GM12891 (cell line): Measurements from ENCODE around the gene ADGRD2.

Experiments used
- PAX5 ChIP-seq: IDR thresholded peaks from 2 replicates; pipeline ENCODE4 v1.6.1; 2011; ENCODE audit warnings: low read length, moderate library complexity, mild to moderate bottlenecking; ENCODE audit not compliant: insufficient read depth, severe bottlenecking
- POLR2A ChIP-seq: IDR thresholded peaks from 2 replicates; pipeline ENCODE4 v1.6.1; 2011; ENCODE audit warnings: low read depth, low read length, control low read depth
- POLR2AphosphoS5 ChIP-seq: IDR thresholded peaks from 2 replicates; pipeline ENCODE4 v1.6.1; 2011; ENCODE audit warnings: low read depth, low read length, control low read depth
- POU2F2 ChIP-seq: IDR thresholded peaks from 2 replicates; pipeline ENCODE4 v1.6.1; 2011; ENCODE audit warnings: low read depth, mild to moderate bottlenecking, control low read depth, low read length, moderate library complexity
- SPI1 ChIP-seq: IDR thresholded peaks from 2 replicates; pipeline ENCODE4 v1.6.1; 2011; ENCODE audit warnings: low read depth, low read length, control low read depth
- TAF1 ChIP-seq: IDR thresholded peaks from 2 replicates; pipeline ENCODE4 v1.6.1; 2011; ENCODE audit warnings: low read depth, low read length, control low read depth

DNA sequence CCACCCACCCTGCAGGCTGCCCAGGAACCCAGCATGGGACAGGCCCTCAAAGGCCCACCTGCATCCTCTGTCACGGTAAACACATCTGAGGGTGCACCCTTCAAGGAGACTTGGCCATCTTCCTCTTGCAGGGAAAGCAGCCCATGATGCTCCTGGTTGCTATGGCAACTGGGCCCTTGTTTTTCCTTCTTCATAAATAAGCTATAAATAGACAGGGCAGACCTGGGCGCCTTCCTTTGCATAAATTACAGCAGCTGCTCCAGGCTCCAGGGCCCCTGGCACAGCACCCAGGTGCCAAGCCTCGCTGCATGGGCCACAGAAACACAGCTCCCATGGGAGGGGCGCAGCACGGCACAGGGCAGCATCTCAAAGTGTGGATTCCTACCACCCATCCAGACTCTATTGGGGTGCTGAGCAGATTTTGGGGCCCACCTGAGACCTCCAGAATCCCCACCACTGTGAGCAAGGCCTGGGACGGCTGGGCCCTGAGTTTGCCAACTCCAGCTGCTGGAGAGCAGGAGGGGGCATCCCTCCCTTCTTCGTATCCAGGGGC, 29.2 kb upstream of the ADGRD2 start:
- TF ChIP-seq POLR2A: no peak
- TF ChIP-seq POLR2AphosphoS5: no peak
- no peak for TF ChIP-seq TAF1
- no peak for TF ChIP-seq POU2F2
- no peak for TF ChIP-seq SPI1
- no peak for TF ChIP-seq PAX5
